Vagina (tissue), 2 donors: ENCODE data around the gene PSORS1C1.

Experiments
- CTCF ChIP-seq, 3 experiments: fragments of 450-650 bp in 2 of 3; fragments of 200-600 bp in 1 of 3; sonication (generic) in 1 of 3; IDR thresholded peaks; one replicate each; pipeline ENCODE4 v1.5.1; 2017 to 2019; ENCODE audit warnings: antibody characterized with exemption in 3 of 3, mild to moderate bottlenecking in 2 of 3, moderate library complexity in 2 of 3
- POLR2A ChIP-seq, 2 donors: fragments of 450-650 bp; IDR thresholded peaks; one replicate each; pipeline ENCODE4 v1.6.1; 2017; ENCODE audit warnings: antibody characterized with exemption in 2 of 2, mild to moderate bottlenecking in 2 of 2, moderate library complexity in 2 of 2
- POLR2AphosphoS5 ChIP-seq, 2 donors: sonication (generic); formaldehyde crosslinking; IDR thresholded peaks; one replicate each; pipeline ENCODE4 v1.9.0; 2017; ENCODE audit warnings: antibody characterized with exemption in 2 of 2, mild to moderate bottlenecking in 2 of 2, low read depth in 1 of 2; ENCODE audit not compliant: insufficient read depth in 1 of 2

- no peak for TF ChIP-seq CTCF (IDR thresholded peaks at IDR 0.05)
- no peak for TF ChIP-seq POLR2A (IDR thresholded peaks at IDR 0.05)
- TF ChIP-seq POLR2AphosphoS5 (IDR thresholded peaks at IDR 0.05; ENCODE audit: insufficient read depth in 1 of 2, low read depth in 1 of 2): no peak
Observed at GRCh38 chr6:31074401-31074800, 40.2 kb upstream of the PSORS1C1 start.
